ENCODE results near the gene BCL11B.

The BCL11B gene

GRCh38 chr14:99267837-99268781 lies 3.9 kb downstream of the BCL11B start:
- no peak for DNase-seq (ENCODE audit: low spot score)

- no peak for DNase-seq (ENCODE audit: low spot score)
Measured at GRCh38 chr14:99267381-99267780, 4.6 kb downstream of the BCL11B start.

GRCh38 chr14:99266181-99267178 lies 5.5 kb downstream of the BCL11B start:
- peak; percentile 67 for DNase-seq (ENCODE audit: low spot score)

GRCh38 chr14:99265571-99265970 lies 6.4 kb downstream of the BCL11B start:
- DNase-seq (ENCODE audit: low spot score): no peak

- no peak for DNase-seq (ENCODE audit: low spot score)
Measured at GRCh38 chr14:99264691-99265450, 7.1 kb downstream of the BCL11B start.

GRCh38 chr14:99263564-99264330 lies 8.2 kb downstream of the BCL11B start:
- no peak for DNase-seq (ENCODE audit: low spot score)

GRCh38 chr14:99262977-99263448 lies 9.0 kb downstream of the BCL11B start:
- DNase-seq (ENCODE audit: low spot score): no peak

GRCh38 chr14:99261912-99262787 lies 9.8 kb downstream of the BCL11B start:
- no peak for DNase-seq (ENCODE audit: low spot score)

- DNase-seq (ENCODE audit: low spot score): no peak
Measured at GRCh38 chr14:99260587-99261551, 11.1 kb downstream of the BCL11B start.

- no peak for DNase-seq (ENCODE audit: low spot score)
Measured at GRCh38 chr14:99260116-99260515, 11.9 kb downstream of the BCL11B start.

- DNase-seq (ENCODE audit: low spot score): no peak
Measured at GRCh38 chr14:99258876-99259726, 12.9 kb downstream of the BCL11B start.

GRCh38 chr14:99258341-99258861 lies 13.6 kb downstream of the BCL11B start:
- DNase-seq (ENCODE audit: low spot score): no peak

GRCh38 chr14:99257673-99258221 lies 14.2 kb downstream of the BCL11B start:
- DNase-seq (ENCODE audit: low spot score): no peak

GRCh38 chr14:99257122-99257672 lies 14.8 kb downstream of the BCL11B start:
- DNase-seq (ENCODE audit: low spot score): no peak

GRCh38 chr14:99256483-99256874 lies 15.5 kb downstream of the BCL11B start:
- no peak for DNase-seq (ENCODE audit: low spot score)

GRCh38 chr14:99255621-99256482 lies 16.1 kb downstream of the BCL11B start:
- DNase-seq (ENCODE audit: low spot score): no peak
